A549 (cell line): ENCODE results near the gene CIAO2B.

Source experiments
- CTCF ChIP-seq: fragments of >200 bp; sonication (Bioruptor Twin); formaldehyde crosslinking; IDR thresholded peaks from 3 replicates; pipeline ENCODE4 v1.5.1; 2016
- MAZ ChIP-seq: fragments of 150-350 bp; IDR thresholded peaks from 2 replicates; pipeline ENCODE4 v1.6.1; 2014; ENCODE audit warnings: antibody characterized with exemption, low read depth, low read length, borderline replicate concordance
- NR3C1 ChIP-seq: fragments of >200 bp; sonication (Bioruptor Twin); formaldehyde crosslinking; IDR thresholded peaks from 3 replicates; pipeline ENCODE4 v1.6.1; 2017
- POLR2A ChIP-seq: IDR thresholded peaks from 2 replicates; pipeline ENCODE4 v1.6.1; 2012; ENCODE audit warnings: mild to moderate bottlenecking, low read length
- USF2 ChIP-seq: fragments of 450-650 bp; IDR thresholded peaks from 2 replicates; pipeline ENCODE4 v1.6.1; 2014; ENCODE audit warnings: antibody characterized with exemption

GRCh38 chr16:66970775-66971720 lies 36.8 kb upstream of the CIAO2B start:
- TF ChIP-seq USF2 = no peak
- TF ChIP-seq NR3C1 = no peak
- TF ChIP-seq CTCF = no peak
- TF ChIP-seq POLR2A = no peak
- TF ChIP-seq MAZ = no peak
